Ovary (tissue), 3 donors: ENCODE results near the gene PARD3B.

Experiments
- CTCF ChIP-seq, 3 donors: fragments of 450-650 bp in 2 of 3; fragments of 200-600 bp in 1 of 3; IDR thresholded peaks; one replicate each; pipeline versions ENCODE4 v1.5.1 to v1.8.0; 2016 to 2022; ENCODE audit warnings: antibody characterized with exemption in 3 of 3, mild to moderate bottlenecking in 1 of 3
- POLR2A ChIP-seq: fragments of 450-650 bp; IDR thresholded peaks from one replicate; pipeline ENCODE4 v1.6.1; 2017; ENCODE audit warnings: antibody characterized with exemption, mild to moderate bottlenecking, moderate library complexity
- donor health status: DM: no; HTN: no; CAD: no.

- TF ChIP-seq POLR2A (no peak), CTCF (IDR thresholded peaks at IDR 0.05) (no peak)
Measured at GRCh38 chr2:205448189-205448588, 902.9 kb downstream of the PARD3B start.
